Measurements from ENCODE around the gene TIMP3.

GRCh38 chr22:32811788-32812545, 10.5 kb downstream of the TIMP3 start:
- no peak for TF ChIP-seq GATA2 (IDR thresholded peaks at IDR 0.05; ENCODE audit: low read depth, low read length)
- TF ChIP-seq GATA3 (IDR thresholded peaks at IDR 0.05; ENCODE audit: low read depth, low read length) = no peak

All from SH-SY5Y (cell line).